A172 (cell line): Measurements from ENCODE around the gene GAB2. TPM values are rescaled to one million over a fixed set of nuclear protein-coding genes. Genes with fewer than 3 reads are reported as not detected.

Experiments
- DNase-seq: peaks from one replicate; pipeline ENCODE4 v3.0.0-alpha.2; 2015; ENCODE audit warnings: low spot score
- total RNA-seq: library from RNA; depleted of rRNA; stranded (reverse); fragments of >200 nt; shearing (Covaris generic); gene quantifications from 2 replicates; pipeline ENCODE4 v1.2.3, GENCODE V29; 2014

The GAB2 gene
- total RNA-seq, 1 experiment from 2014 or later, result 12.1 TPM

DNA sequence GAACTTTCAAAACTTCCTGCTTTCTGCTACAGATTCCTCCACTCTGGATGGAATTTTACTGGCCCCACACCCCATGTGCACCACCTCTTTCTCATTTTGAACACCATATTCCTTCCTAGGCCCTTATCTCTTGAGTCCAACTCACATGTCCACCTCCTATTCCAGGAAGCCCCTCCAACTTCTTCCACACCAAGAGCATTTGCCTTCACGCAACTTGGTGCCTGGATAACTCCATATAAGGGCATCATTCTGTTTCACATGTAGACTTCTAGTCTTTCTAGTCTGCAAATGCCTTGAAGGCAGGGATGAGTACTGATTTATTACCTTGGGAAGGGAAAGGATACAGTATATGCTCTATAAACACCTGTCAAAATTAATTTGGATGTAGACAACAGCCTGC lies 17.5 kb downstream of the GAB2 start:
- DNase-seq, result no peak

DNA sequence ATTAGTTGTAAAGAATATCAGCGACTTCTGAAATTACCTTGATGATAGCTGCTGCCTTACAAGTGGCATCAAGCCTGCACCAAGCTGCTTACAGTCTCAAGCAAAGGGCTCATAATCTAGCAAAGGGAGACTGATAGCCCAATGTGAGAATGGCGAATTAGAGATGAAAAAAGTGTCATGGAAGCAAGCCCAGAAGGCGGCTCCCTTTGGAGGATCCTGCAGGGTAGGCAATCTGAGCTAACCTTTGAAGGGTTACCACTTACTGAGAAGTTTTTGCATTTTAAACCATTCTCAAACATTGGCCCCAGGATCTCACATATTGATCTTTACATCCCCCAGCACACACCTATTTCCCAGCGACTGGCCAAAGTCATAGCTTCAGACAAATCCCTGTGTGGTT lies 18.5 kb downstream of the GAB2 start:
- DNase-seq, result no peak

DNA sequence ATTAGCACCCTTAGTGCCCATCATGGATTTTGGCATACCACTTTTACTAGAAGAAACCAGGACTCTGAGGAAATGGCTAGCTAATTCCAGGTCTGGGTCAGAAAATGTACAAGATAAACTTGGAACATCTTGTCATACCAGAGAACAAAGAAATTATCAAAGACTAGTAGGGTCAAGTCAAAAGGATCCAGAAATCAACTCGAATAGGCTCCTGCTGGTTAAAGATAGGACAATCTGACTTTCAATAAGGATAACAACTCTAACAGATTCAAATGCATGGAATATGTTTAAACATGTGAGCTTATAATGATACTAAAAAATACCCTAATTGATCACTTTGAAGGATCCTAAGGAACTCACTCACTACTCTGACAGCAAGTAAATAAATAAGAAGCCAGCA lies 18.9 kb downstream of the GAB2 start:
- no peak for DNase-seq

DNA sequence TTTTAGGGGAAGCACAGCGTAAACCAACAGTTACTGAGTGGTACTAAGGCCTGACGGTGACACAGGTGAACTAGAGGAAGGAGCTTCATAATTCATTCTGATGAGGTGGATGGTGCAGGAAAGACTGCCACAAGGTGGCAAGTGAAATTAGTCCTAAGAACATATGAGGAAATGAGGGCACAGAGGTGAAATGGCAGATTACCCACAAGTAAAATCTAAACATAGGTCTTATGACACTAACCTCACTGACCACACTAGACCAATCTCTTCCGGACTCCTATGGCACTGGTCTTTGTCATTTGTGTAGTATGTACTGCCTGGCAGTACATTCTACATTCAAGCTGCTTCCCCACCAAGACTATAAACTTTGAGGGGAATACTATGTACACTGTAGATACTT lies 20.2 kb downstream of the GAB2 start:
- DNase-seq, result no peak

DNA sequence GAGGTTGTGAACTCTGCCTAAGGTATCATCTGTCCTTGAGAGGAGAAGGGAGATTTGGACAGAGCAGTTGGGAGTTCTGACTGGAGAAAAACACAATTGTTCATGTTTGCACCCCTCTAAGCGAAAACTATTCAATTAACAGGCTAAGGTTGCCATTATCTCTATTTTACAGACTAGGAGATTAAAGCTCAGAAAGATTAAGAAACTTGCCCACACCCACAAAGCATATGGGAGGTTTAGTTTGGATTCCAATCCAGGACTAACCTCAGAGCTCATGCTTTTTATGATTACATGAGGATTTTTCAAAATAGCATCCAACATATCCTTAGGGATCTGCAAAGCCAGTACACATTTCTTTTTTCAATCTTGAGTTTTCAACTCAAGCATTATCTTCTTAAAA lies 22.0 kb downstream of the GAB2 start:
- no peak for DNase-seq

DNA sequence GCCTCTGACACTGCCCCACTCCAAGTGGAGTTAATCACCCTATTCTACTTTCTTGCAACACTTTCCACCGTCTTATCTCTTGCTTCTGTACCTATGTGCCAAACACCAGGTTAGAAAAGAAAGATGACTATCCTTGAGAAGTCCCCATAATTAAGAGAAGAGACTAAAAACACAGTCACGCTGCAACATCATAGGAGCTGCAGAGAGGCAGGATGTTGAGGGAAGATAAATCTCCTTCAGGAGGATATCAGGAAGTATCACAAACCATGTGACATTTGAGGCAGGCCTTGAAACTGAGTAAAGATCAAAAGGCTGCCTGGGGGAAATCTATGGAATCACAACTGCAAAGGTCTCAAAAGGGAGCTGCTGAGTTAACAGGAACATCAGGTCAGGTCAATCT lies 24.8 kb downstream of the GAB2 start:
- no peak for DNase-seq

DNA sequence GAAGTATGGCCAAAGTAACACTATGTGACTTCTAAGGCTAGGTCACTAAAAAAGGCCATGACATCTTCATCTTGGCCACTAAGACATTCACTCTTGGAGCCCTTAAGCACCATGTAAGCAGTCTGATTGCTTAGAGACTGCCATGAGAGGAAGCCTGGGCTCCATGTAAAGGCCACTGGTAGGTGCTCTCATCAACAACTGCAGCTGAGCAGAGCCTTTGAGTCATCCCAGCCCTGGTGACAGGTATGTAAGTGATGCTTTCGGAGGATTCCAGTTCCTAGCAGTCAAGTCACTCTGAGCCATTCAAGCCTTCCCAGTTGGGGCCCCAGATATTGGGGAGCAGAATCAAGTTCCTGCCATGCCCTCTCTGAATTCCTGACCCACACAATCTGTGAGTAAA lies 26.2 kb downstream of the GAB2 start:
- DNase-seq, result no peak

DNA sequence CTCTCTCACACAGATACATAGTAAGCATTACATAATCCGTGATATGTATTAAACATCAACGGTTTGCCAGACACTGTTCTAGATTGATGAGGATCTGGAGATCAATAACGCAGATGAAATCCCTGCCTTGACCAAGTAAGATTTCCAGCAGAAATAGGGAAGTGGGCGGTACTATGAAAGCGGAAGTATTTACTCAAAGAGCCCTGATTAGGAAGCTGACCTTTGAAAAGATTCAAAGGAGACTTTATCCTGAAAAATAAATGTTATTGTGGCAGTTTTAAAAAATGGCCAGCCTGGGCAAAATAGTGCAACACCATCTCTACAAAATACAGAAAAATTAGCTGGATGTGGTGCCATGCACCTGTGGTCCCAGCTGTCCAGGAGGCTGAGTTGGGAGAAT lies 26.8 kb downstream of the GAB2 start:
- no peak for DNase-seq

DNA sequence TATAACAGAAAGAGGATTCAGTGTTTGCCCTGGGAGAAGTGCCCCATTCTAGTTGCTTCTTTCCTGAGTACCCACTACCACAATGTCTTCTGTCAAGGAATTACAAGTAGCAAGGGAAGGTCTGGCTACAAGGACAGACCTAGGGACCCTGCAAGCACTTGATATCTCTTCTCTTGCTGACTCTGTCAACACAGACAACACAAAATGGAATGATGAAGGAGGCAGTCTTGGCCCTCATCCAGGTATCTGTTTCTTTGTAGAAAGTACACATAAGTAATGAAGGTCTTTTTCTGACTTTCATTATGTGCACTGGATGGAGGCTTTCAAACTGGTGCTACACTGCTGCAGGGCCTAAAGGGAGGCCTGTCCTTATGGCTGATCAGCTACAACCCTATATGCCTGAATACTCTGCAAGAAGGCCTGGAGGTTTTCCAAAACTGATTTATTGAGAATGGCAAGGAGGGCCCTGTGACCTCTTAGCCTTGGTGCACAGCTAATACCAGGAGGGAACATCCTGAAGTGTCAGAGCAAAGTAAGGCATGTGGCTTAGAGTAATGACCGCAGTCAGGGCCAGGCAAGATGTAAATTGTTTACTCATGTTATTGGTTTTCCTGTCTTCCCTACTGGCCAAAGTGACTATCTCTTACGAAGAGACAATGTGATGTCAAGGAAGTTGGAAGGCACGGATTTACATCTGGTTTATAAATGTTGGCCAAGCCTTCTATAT lies 31.2 kb downstream of the GAB2 start:
- no peak for DNase-seq

DNA sequence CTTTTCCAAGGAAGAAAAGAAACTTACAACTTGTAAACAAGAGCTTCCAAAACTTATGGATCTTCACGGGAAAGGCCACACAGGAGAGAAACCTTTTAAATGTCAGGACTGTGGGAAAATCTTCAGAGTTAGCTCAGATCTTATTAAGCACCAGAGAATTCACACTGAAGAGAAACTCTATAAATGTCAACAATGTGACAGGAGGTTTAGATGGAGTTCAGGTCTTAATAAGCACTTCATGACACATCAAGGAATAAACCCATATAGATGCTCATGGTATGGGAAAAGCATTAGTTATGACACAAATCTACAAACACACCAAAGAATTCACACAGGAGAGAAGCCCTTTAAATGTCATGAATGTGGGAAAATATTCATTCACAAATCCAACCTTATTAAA lies 32.4 kb downstream of the GAB2 start:
- no peak for DNase-seq

DNA sequence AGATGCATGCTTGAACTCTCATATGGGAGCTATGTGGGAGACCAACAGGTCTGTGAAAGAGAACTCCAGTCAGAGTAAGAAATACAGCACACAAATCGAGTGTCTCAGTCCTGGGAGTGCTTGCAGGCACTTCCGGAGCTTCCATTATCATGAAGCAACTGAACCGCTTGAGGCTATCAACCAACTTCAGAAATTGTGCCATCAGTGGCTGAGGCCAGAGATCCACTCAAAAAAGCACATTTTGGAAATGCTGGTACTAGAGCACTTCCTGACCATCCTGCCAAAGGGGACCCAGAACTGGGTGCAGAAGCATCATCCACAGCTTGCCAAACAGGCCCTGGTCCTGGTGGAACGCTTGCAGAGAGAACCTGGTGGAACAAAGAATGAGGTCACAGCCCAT lies 33.4 kb downstream of the GAB2 start:
- no peak for DNase-seq

DNA sequence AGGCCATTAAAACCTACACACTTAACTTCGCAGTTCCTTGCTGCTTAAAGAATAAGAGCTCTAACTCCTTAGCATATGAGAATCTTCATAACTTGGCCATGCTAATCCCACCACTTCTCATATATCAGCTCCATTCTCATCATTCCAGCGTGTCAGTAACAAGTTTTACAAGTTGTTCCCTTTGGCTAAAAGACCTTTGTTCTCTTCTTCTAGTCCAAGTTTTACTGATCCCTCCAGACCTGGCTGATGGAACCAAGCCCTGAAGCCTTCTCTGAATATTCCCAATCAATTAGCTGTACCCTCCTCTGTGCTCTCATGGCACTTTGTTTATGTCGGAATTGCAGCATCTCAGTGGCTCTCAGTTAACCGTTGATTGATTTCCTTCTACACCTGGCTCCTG lies 35.8 kb downstream of the GAB2 start:
- no peak for DNase-seq

DNA sequence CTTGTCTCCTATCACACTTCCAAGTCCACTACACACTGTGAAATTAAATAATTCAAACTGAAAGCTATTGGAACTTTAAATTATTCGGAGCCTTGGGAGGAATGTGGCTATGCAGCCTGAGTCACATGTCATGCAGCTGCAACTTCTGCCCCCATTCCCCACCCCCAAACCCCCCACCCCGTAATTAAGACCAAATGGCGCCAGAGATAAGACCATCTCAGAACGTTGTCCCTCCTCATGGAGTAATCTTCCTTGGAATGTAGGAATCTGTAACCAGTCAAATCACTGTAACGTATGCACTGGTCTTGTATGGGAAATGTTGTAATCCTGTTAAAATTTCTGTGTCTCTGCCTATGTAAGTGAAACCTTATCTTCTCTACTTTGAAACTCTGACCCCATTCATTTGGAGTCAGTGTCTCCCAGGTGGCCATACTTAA lies 37.0 kb downstream of the GAB2 start:
- peak; percentile 46 for DNase-seq

DNA sequence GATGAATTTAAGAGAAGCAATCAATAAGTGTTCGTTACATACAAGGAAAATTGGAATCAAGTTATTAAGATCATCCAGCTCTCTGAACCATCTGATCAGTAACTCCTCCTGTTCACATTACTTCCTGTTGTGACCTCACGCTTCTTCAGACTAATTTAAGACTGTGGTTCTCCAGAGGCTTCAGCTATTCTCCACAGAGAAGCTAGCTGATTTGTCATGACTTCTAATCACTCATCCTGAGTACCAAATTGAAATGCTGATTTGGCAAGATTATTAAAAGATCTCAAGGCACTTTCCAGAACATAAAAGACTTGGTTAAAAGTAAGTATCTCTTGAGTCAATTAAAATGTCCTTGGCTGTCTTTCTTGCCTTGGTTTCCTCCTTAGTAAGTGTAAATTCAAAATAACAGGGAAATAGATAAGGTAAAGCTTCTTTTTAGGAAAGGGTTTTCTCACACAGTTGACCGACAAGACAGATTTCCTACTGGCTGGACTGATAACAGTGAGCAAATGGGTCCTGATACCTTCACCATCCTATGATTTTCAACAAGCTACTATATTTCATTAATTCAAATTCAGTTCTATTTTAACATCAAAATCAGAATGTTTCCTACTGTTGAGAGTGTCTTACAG lies 38.5 kb downstream of the GAB2 start:
- no peak for DNase-seq

DNA sequence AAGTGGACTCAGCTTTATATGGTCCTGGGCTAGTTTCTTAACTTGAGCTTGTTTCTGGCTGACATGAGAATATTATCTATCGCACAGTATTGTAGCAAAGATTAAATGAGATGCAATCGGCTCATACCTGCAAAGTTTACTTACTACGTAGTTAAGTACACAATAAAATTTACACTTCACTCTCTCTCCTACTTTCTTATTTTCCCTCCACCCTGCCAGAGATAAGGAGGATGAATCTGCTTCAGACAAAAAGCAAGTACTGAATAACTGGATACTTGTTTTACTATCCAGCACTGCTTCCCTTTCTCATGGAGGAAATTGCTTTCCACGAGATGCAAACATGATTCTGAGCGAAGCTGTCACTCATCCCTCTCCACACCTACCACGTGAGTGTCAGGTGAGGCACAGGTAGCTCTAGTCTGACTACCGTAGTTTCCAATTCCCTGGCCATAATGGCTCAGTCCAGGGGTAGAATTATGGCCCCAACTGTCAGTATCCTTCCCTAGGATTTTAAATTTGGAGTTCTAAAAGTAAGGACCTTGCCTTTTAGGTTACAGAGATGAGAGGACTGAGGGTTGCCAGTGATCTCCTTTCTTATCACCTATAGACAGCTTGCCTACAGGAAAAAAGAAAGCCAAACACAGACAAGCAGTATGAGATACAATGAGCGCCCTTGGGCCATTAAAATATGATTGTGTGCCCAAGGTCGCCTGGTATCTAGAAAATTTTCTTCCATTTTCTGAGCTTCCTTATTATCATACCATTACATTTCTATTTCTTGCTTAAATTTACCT lies 39.8 kb downstream of the GAB2 start:
- no peak for DNase-seq

DNA sequence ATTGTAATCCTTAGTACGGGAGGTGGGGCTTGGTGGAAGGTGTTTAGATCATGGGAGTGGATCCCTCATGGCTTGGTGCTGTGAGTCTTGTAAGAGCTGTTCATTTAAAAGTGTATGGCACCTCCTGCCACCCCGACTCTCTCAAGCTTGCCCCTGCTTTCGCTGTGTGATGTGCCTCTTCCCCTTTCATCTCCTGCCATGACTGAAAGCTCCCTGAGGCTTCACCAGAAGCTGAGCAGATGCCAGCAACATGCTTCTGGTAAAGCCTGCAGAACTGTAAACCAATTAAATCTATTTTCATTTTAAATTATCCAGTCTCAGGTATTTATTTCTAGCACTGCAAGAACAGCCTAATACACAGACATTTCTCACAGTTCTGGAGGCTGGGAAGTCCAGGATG lies 40.8 kb downstream of the GAB2 start:
- DNase-seq, result no peak

DNA sequence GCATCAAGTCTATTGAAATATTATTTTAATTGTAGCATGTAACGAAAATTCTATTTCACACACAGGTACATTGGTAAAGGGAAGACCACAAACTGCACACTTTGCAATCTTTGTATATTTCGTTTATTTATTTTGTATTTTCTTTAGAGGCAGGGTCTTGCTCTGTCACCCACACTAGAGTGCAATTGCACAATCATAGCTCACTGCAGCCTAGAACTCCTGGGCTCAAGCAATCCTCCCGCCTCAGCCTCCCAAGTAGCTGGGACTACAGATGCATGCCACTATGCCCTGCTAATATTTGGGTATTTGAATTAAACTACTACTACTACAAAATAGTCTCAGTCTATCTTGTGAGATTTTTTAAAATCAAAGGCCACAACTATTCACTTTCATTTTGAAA lies 42.7 kb downstream of the GAB2 start:
- DNase-seq, result no peak

DNA sequence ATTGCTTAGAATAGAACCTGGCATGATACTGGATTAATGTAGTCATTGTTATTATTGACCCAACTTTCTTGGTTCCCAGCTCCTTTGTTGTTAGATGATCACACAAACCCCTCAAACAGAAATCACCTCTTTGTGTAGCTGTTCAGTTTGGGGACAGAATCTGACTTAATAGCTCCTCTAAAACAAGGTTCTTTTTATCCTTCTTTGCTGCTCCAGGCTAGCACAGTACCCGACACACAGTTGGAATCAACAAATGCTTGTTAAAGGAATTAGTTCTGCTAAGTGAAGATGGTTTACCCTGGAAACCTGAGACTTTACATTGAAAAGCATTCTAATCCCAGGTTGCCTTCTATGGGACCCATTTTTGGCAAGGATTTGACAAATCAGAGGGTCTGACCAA lies 43.9 kb downstream of the GAB2 start:
- no peak for DNase-seq

DNA sequence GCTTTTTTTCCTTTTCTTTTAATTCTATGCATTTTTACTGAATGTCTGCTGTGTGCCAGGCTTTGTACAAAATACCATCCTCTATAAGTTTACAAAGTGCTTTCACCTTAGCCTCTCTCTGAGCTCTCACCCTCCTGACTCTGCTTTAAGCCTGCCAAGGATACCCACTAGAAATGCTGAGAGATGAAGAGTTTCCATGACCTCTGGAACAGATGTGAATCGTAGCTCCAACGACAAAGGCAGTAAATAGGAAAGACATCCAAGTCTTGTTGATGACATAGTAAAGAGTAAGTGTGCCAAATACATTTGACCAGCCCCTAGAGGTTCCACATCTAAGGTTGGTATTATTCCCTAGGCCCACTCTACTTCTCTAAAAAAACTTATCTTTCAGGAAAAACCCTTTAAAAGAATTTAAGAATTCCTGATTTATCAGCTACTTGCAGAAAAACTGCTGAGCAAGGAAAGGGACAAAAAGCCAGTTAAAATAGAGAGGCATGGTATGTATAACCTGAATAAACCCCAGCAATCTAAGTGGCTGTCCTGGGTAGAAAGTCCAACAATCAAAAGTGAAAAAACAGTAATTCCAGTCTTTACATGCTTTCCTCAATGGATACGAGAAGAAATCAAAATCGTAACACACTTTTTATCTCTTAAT lies 45.4 kb downstream of the GAB2 start:
- no peak for DNase-seq

DNA sequence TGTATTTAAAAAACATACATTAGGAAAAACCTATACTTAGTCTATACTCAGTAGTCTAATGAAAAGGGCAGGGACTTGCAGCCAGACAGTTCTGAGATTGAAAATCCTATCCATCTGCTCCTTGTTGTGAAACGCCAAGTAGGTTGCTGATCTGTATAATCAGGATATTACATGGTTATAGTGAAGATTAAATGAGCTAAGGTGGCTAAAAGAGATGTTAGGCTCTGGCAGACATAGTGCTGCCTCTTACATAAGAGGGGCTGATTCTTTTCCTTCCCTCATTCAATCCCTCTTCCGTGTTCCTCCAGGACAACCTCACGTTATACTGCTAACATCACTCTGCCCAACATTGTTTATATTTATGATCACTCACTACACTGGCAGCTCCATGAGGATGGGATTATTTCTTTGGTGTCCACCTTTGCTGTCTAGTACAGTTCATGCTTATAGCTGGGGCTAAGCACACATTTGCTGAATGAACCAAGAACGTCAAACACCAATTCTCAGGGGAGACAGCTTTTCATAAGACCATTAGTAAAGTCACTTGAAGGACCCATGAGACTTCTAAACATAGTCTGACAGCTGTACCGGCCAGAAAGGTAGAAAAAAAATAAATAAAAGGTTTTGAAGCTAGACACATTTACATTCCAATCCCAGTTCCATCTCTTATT lies 46.3 kb downstream of the GAB2 start:
- no peak for DNase-seq

DNA sequence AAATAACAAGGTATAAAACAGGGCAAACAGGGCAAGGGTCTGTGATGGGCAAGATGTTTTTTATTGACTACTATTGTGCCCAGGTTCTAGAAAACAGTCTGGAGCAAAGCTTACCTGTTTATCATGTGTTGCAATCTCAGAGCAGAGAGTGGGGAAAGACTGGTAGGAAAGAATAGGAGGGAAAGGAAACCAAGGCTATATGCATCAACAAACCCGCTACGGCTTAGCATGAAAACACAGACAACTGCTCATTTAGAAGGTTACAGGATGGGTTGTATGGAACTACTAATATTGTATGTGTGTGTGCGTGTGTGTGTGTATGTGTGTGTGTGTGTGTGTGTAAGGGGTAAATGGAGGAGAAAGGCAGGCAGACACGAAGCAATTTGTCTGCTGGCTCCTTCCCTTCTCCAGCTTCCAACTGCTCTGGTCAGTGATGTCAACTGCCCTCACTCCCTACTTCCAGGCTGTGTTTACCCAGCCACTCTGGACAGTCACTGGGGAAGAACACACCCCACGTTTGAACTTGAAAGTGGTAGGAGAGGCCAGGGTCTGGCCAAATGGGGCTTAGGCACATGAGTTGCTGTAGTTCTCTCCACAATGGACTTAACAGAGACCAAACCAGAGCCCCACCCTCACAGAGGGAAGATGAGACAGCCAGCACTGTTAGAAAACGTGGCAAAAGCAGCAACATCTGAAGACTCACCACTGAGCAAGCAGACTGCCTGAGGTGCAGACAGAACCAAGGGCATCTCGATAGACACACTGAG lies 47.0 kb downstream of the GAB2 start:
- DNase-seq, result no peak
